ELR (cell line): ENCODE data around the gene DERL2.
A peak's percentile ranks its signal among the peaks of the same experiment; 100 is the strongest.

Source experiments
- DNase-seq: peaks from one replicate; pipeline ENCODE4 v3.0.0-alpha.2; 2015; ENCODE audit warnings: low read depth

The DERL2 gene

GRCh38 chr17:5501685-5502084, 15.7 kb upstream of the DERL2 start:
- DNase-seq, result no peak

- peak; percentile 91 for DNase-seq
These were observed 14.8 kb upstream of the DERL2 start for GRCh38 chr17:5500589-5501391.

- peak; percentile 21 for DNase-seq
These were observed 14.2 kb upstream of the DERL2 start for GRCh38 chr17:5500247-5500588.

GRCh38 chr17:5499476-5500231, 13.7 kb upstream of the DERL2 start:
- peak; percentile 30 for DNase-seq

- DNase-seq, result no peak
These were observed 7.0 kb upstream of the DERL2 start for GRCh38 chr17:5492970-5493369.

GRCh38 chr17:5488752-5489151, 2.8 kb upstream of the DERL2 start:
- DNase-seq, result no peak

GRCh38 chr17:5486206-5487124, 487 bp upstream of the DERL2 start, which contains the start of gene MIS12:
MIS12 (plus strand) TSS chr17:5486566; CDS start chr17:5488863, 2,297 bp downstream.
- peak; percentile 100 for DNase-seq

GRCh38 chr17:5481451-5481850, 4.5 kb downstream of the DERL2 start:
- DNase-seq, result no peak

GRCh38 chr17:5480962-5481361, 5.0 kb downstream of the DERL2 start:
- no peak for DNase-seq

- no peak for DNase-seq
These were observed 7.0 kb downstream of the DERL2 start for GRCh38 chr17:5478992-5479391.

GRCh38 chr17:5473906-5474305, 12.1 kb downstream of the DERL2 start:
- no peak for DNase-seq

GRCh38 chr17:5472511-5472910, 13.5 kb downstream of the DERL2 start:
- DNase-seq, result no peak

- DNase-seq, result no peak
These were observed 17.9 kb downstream of the DERL2 start for GRCh38 chr17:5468075-5468473.

GRCh38 chr17:5467416-5467815, 18.6 kb downstream of the DERL2 start:
- peak; percentile 25 for DNase-seq

GRCh38 chr17:5466295-5466694, 19.7 kb downstream of the DERL2 start:
- no peak for DNase-seq

GRCh38 chr17:5464717-5465507, 21.1 kb downstream of the DERL2 start:
- no peak for DNase-seq

- no peak for DNase-seq
These were observed 39.2 kb downstream of the DERL2 start for GRCh38 chr17:5446786-5447185.

GRCh38 chr17:5444209-5444608, 41.8 kb downstream of the DERL2 start:
- no peak for DNase-seq

- no peak for DNase-seq
These were observed 42.2 kb downstream of the DERL2 start for GRCh38 chr17:5443728-5444127.

- DNase-seq, result no peak
These were observed 46.6 kb downstream of the DERL2 start for GRCh38 chr17:5439446-5439764.

- DNase-seq, result peak; percentile 95
These were observed 47.1 kb downstream of the DERL2 start, which contains the start of gene C1QBP for GRCh38 chr17:5438716-5439445. C1QBP (minus strand) TSS chr17:5439155; CDS start chr17:5439073, 82 bp downstream.
